ENCODE measurements around the gene CTU2. TPM values are rescaled to one million over a fixed set of nuclear protein-coding genes. Genes with fewer than 3 reads are reported as not detected.

Gene CTU2
- total RNA-seq, 2 donors from 2014 or later, result 7.8 to 23.1 TPM

GRCh38 chr16:88711750-88712340 lies 5.5 kb downstream of the CTU2 start:
- DNase-seq, result no peak
- Histone ChIP-seq H3K36me3 (peaks cover 13% of the 10 kb centered on the region), H3K4me1 (peaks cover 7% of the 10 kb centered on the region), H3K9me3 (no peaks in the 10 kb centered on the region), H3K27ac (no peak overlapping the region), H3K4me3 (no peak overlapping the region), H3K27me3 (no peaks in the 10 kb centered on the region), H3K9ac (ENCODE audit: low read depth in 2 of 2, low read length in 2 of 2) (no peak overlapping the region)
- no peak for TF ChIP-seq CTCF (IDR thresholded peaks at IDR 0.05)
- intact Hi-C loops (cut with DNase I), result no loop called here

GRCh38 chr16:88712362-88712979 lies 6.2 kb downstream of the CTU2 start:
- no peak overlapping the region for H3K27ac ChIP-seq
- no peak for DNase-seq
- no peaks in the 10 kb centered on the region for H3K27me3 ChIP-seq
- no peak overlapping the region for H3K4me3 ChIP-seq
- peaks cover 13% of the 10 kb centered on the region for H3K36me3 ChIP-seq
- no peaks in the 10 kb centered on the region for H3K9me3 ChIP-seq
- TF ChIP-seq CTCF (IDR thresholded peaks at IDR 0.05), result no peak
- intact Hi-C loops (cut with DNase I), result no loop called here
- H3K4me1 ChIP-seq, result peaks cover under 1% of the 10 kb centered on the region
- H3K9ac ChIP-seq (ENCODE audit: low read depth in 2 of 2, low read length in 2 of 2), result no peak overlapping the region

- H3K27me3 ChIP-seq, result no peaks in the 10 kb centered on the region
- intact Hi-C loops (cut with DNase I), result no loop called here
- TF ChIP-seq CTCF (IDR thresholded peaks at IDR 0.05), result no peak
- H3K9ac ChIP-seq (ENCODE audit: low read depth in 2 of 2, low read length in 2 of 2), result no peak overlapping the region
- H3K4me1 ChIP-seq, result no peaks in the 10 kb centered on the region
- no peak overlapping the region for H3K4me3 ChIP-seq
- peaks cover 13% of the 10 kb centered on the region for H3K36me3 ChIP-seq
- H3K9me3 ChIP-seq, result no peaks in the 10 kb centered on the region
- DNase-seq, result no peak
- no peak overlapping the region for H3K27ac ChIP-seq
Measured at GRCh38 chr16:88713054-88713453, 6.8 kb downstream of the CTU2 start.

GRCh38 chr16:88713568-88714419 lies 7.5 kb downstream of the CTU2 start:
- no peak for TF ChIP-seq CTCF (IDR thresholded peaks at IDR 0.05)
- no peak overlapping the region for H3K27ac ChIP-seq
- no peak for DNase-seq
- no peak overlapping the region for H3K4me3 ChIP-seq
- intact Hi-C loops (cut with DNase I), result no loop called here
- H3K4me1 ChIP-seq, result no peaks in the 10 kb centered on the region
- H3K9ac ChIP-seq (ENCODE audit: low read depth in 2 of 2, low read length in 2 of 2), result no peak overlapping the region
- peaks cover 13% of the 10 kb centered on the region for H3K36me3 ChIP-seq
- H3K9me3 ChIP-seq, result no peaks in the 10 kb centered on the region
- no peaks in the 10 kb centered on the region for H3K27me3 ChIP-seq

GRCh38 chr16:88714420-88715302 lies 8.4 kb downstream of the CTU2 start:
- no peak for DNase-seq
- H3K4me3 ChIP-seq, result no peak overlapping the region
- H3K27me3 ChIP-seq, result no peaks in the 10 kb centered on the region
- TF ChIP-seq CTCF (IDR thresholded peaks at IDR 0.05), result no peak
- no peaks in the 10 kb centered on the region for H3K4me1 ChIP-seq
- no peak overlapping the region for H3K27ac ChIP-seq
- H3K9ac ChIP-seq (ENCODE audit: low read depth in 2 of 2, low read length in 2 of 2), result no peak overlapping the region
- peaks cover 13% of the 10 kb centered on the region for H3K36me3 ChIP-seq
- H3K9me3 ChIP-seq, result no peaks in the 10 kb centered on the region
- intact Hi-C loops (cut with DNase I), result no loop called here
